GM18909 (cell line): ENCODE results near the gene LEF1.

Experiments
- ATAC-seq: cut with Tn5 transposase; IDR thresholded peaks from one replicate; pipeline ENCODE4 v1.9.1; 2021; ENCODE audit warnings: mild to moderate bottlenecking; ENCODE audit not compliant: unreplicated experiment, poor library complexity

The LEF1 gene

DNA sequence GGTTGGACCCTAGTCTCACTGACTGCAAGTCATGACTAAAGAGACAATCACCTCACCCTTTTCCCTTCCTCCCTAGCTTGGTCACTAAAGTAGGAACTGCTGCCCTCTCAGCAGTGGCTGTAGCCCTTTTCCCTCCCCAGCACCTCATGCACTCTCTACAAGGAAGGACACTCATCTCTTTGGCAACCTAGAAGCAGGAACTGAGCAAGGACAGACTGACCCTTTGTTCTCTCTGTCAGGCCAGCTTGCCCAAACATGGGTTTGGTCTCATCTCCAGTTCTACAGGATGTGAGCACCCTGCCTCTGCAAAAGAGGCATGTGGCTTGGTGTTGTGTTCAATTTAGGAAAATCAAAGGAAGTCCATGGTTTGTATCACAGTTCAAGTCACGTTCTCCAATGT, 15.8 kb downstream of the LEF1 start:
- ATAC-seq, result no peak

DNA sequence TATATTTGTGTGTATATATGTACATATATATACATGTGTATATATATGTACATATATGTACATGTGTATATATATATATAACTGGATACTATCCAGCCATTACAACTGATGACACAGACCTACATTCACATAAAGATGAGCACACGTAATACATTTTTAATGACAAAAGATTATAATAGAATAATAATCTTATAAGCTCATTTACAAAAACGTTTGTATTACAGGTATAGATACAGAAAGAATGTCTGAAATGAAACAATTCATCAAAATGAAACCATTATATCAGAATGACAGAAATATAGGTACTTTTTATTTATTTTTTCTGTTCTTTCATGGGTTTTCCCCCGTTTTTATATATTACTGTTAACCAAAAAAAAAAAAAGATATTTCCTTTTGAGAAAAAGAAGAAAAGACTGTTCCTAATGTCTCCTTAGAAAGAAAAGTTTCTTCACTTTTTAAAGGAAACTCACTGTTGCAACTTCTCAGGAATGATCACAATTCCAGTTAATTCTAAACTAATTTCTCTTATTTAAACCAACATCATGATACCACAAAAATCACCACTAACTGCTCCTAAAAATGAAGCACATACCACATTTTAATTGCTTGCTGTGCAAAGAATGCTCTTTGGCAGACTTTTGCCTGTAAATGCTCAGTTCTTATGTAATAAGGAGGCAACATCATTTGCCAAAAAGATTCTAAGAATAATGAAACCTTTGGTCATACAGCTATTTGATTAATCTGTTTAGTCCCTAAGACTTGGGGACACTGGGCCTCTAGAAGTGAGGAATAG, 18.9 kb downstream of the LEF1 start:
- no peak for ATAC-seq

DNA sequence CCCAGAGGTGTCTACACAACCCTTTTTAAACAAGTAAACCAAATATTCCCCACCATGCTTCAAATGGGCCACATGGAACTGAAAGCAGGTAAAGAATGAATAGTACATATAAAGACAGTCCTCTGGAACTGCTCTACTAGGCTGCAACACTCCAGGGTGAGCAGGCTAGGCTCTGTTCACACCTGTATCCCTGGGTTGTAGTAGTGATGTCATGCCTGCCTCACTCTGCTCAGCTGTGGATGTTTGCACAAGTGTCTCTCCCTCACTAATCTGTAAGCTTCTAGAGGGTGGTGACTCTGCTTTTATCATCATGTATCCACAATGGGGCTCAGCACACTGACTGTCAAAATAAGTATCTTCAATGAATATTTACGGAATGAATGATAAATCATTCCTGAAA, 20.4 kb downstream of the LEF1 start:
- no peak for ATAC-seq

GRCh38 chr4:108146819-108147218, 21.9 kb downstream of the LEF1 start:
- no peak for ATAC-seq

DNA sequence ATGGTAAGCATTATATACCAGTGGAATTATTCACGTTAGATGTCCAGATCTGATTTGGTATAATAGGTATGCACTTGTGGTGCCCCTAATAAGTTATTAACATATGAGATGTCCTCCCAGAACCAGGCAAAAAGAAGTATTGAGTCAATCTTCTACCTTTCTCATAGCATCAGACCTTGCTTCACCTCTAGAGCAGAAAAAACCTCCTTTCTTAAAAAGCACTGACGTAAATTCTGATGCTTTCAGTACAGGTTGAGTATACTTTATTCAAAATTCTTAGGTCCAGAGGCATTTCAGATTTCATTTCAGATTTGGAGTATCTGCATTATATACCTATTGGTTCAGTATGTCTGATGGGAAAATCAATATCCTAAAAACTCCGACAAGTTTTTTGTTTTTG, 22.4 kb downstream of the LEF1 start:
- no peak for ATAC-seq

DNA sequence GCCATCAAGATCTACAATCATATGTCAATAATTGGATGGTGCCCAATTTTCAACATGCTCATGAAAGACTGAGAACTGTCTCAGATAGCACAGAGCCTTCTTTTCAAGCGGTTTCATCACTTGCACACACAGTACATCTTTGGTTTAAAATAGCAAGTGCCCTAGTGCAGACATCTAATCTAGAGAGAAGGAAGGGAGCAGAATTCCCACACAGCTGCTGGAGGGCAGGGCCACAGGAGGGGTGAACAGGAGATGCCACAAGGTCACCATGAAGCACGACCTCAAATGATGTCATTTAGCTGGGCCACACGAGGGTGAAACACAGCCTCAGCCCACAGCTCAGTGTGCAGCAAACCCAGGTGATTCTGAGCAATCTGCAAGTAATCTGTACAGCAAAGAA, 24.3 kb downstream of the LEF1 start:
- no peak for ATAC-seq

DNA sequence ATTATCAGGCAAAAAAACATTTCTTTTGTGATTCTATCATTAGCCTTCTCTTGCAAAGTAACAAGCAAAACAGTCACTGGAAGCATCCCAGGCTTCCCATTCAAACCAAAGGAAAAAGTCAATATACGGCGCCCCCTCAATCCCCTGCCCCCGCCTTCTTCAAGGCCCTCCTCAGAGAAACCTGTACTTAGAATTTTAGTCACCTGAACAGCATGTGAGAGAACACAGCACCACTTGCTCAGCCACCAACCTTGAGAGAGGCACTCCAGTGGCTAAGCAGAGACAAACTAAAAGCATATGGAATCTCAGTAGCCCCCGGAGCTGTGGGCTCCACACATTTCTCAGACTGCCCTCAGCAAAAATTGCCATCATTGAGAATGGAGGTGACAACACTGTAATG, 25.2 kb downstream of the LEF1 start:
- no peak for ATAC-seq

DNA sequence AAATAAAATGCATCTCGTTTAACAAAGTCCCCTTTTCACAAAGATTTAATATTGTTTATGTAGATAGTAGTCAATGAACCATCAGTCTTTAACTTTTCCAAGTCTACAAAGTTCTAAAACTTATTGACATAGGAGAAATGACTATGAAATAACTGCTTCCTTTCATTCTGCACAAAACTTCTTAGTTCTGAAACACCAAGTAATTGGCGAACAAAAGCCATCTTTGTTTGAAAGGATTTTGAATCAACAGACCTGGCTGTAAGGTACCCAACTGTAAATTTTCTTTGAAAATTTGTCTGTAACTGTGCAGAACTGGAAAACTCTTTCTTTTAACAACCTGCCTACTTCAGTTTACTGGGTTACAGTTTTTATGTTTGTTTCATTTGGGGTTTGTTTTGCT, 25.9 kb downstream of the LEF1 start:
- ATAC-seq, result no peak

DNA sequence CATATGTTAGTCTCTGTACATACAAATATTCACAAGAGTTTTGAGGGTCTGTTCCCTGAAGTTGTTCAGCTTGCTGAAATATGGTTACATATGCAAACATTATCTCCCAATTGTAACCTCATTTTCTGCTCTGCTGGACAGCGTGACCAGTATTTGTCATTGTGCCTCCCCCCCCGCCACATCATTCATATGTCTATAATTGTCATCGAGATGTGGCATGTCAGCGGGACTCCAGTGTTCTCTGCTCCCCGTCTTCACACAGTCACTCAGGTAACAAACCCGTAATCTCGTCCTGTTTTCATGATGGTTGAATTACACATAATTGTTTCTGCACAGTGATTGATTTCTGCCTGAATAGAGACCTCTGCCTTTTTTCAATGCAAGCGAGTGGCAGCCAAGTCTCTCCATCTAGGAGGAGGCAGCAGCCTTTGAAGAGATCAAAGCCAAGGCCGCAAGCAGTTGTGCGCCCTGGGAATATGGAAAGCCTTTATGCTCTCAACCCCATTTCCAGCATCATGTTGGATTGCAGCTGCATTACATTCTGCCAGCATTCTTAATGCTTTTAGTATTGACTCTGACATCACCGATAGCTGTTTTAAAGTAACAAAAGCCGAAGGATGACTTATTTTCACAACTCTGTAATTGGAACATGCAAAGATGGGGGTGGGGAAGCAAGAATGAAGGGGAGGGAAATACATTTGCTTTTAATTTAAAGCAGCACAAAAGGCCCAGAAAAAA, 27.4 kb downstream of the LEF1 start:
- peak; percentile 55 for ATAC-seq

- ATAC-seq, result no peak
Measured at GRCh38 chr4:108140328-108140727, 28.4 kb downstream of the LEF1 start.

GRCh38 chr4:108139089-108139488, 29.6 kb downstream of the LEF1 start:
- peak; percentile 67 for ATAC-seq

DNA sequence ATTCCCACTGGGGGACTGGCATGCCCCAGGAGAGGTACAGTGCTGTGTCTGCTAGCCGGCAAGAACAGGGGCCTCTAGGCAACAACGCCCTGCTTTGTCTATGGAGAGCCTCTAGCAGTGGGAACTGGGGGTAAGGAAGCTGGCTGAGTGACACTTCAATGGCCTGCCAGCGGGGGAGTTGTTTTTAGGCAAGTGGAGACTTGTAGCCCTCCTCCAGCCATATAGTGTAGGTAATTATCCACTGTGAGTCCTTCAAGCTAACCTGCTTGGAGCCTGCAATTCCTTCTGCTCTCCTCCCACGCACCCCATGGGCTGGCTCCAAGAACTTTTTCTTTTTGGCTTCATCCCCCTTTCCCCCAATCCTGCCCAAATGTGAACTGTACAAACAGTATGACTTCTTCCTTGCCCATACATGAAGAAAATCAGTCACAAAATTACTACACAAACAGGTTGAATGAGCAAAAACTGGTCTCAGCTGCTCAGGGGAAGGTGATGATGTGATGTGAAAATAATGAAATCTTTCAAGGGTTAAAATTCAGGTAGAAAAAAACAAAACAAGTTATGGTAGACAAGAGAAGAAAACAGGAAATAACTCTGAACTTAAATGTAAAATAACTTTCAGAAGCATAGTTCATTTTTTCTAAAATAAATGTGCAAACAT, 33.1 kb downstream of the LEF1 start:
- ATAC-seq, result no peak

GRCh38 chr4:108130955-108131354, 37.8 kb downstream of the LEF1 start:
- no peak for ATAC-seq

- no peak for ATAC-seq
Measured at GRCh38 chr4:108129196-108129595, 39.5 kb downstream of the LEF1 start.

GRCh38 chr4:108126806-108127205, 41.9 kb downstream of the LEF1 start:
- no peak for ATAC-seq

GRCh38 chr4:108120789-108121188, 47.9 kb downstream of the LEF1 start:
- ATAC-seq, result no peak

GRCh38 chr4:108119199-108119800, 49.4 kb downstream of the LEF1 start:
- peak; percentile 10 for ATAC-seq

DNA sequence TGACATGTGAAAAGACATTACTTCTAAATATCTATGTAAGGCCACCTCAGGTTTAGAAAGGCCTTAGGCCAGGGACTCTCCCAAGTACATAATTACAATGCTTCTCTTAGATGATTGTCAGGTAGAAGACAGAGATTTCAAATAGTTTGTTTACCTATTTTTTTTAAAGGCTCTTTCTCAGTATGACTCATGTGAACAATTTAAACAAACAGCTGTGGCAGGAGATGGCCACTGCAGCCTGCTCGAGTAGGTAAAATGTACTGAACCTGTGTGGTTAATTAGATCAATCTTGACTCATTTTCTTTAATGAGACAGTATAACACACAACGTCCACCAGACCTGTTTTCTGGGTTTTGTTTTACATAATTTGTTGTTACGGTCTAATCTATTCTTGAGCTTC, 50.2 kb downstream of the LEF1 start:
- peak; percentile 93 for ATAC-seq

GRCh38 chr4:108117418-108118182, 51.1 kb downstream of the LEF1 start:
- no peak for ATAC-seq
